HepG2 (cell line): ENCODE data around the gene SF3B6. TPM values are rescaled to one million over a fixed set of nuclear protein-coding genes. Genes with fewer than 3 reads are reported as not detected.

Source experiments
- E2F5 ChIP-seq: sonication (generic); formaldehyde crosslinking; conservative IDR thresholded peaks from 2 replicates; pipeline ENCODE4 v1.4.0; 2020; ENCODE audit warnings: missing genetic modification reagents
- ETS1 ChIP-seq: sonication (generic); formaldehyde crosslinking; IDR thresholded peaks from 2 replicates; pipeline ENCODE4 v1.4.0; 2020; ENCODE audit warnings: missing genetic modification reagents
- IKZF5 ChIP-seq: IDR thresholded peaks from 2 replicates; pipeline ENCODE4 v1.6.1; 2018; ENCODE audit warnings: missing genetic modification reagents, mild to moderate bottlenecking, missing compliant biosample characterization
- NR1H2 ChIP-seq: sonication (generic); formaldehyde crosslinking; IDR thresholded peaks from 2 replicates; pipeline ENCODE4 v1.8.1; 2022; ENCODE audit warnings: low read depth, missing genetic modification reagents, borderline replicate concordance
- RELA ChIP-seq: sonication (generic); formaldehyde crosslinking; IDR thresholded peaks from 2 replicates; pipeline ENCODE4 v1.4.0; 2020; ENCODE audit warnings: missing genetic modification reagents
- RFX3 ChIP-seq: IDR thresholded peaks from 2 replicates; pipeline ENCODE4 v1.6.1; 2016; ENCODE audit warnings: missing biosample characterization, missing genetic modification reagents
- SPEN ChIP-seq: sonication (generic); formaldehyde crosslinking; IDR thresholded peaks from 2 replicates; pipeline ENCODE4 v1.5.1; 2020; ENCODE audit warnings: low read depth, mild to moderate bottlenecking, missing genetic modification reagents
- ZBTB14 ChIP-seq: sonication (generic); formaldehyde crosslinking; IDR thresholded peaks from 2 replicates; pipeline ENCODE4 v1.4.0; 2020; ENCODE audit warnings: missing genetic modification reagents
- ZFP36L2 ChIP-seq: sonication (generic); formaldehyde crosslinking; IDR thresholded peaks from 2 replicates; pipeline ENCODE4 v1.4.0; 2020; ENCODE audit warnings: missing genetic modification reagents
- ZFP82 ChIP-seq: sonication (generic); formaldehyde crosslinking; IDR thresholded peaks from 2 replicates; pipeline ENCODE4 v1.5.1; 2020; ENCODE audit warnings: mild to moderate bottlenecking, missing genetic modification reagents, borderline replicate concordance
- ZNF44 ChIP-seq: sonication (generic); formaldehyde crosslinking; IDR thresholded peaks from 2 replicates; pipeline ENCODE4 v1.5.1; 2020; ENCODE audit warnings: mild to moderate bottlenecking, missing genetic modification reagents
- ZNF7 ChIP-seq: IDR thresholded peaks from 2 replicates; pipeline ENCODE4 v1.6.1; 2016; ENCODE audit warnings: missing biosample characterization, missing genetic modification reagents
- polyA plus RNA-seq, 8 experiments: library from polyadenylated mRNA; depleted of rRNA in 3 of 8; stranded (reverse) in 7 of 8; unstranded in 1 of 8; fragments of >200 nt; fragmentation: Illumina TruSeq in 4 of 8; extraction: Trizol in 4 of 8; gene quantifications; 2 replicates each; pipeline versions ENCODE4 v1.2.1 to v1.2.3, GENCODE V29; 2011 to 2016; ENCODE audit warnings: low read depth in 4 of 8, missing spikeins in 1 of 8, mixed read lengths in 1 of 8; ENCODE audit not compliant: insufficient read depth in 1 of 8
- total RNA-seq, 5 experiments: library from RNA; depleted of rRNA; stranded (reverse); fragments of >200 nt; fragmentation: Illumina TruSeq; extraction: Trizol; gene quantifications; 2 replicates each; pipeline ENCODE4 v1.2.3, GENCODE V29; 2016; ENCODE audit warnings: low read depth in 1 of 5
- TF ChIP-seq, protein P1 (sequence below): IDR thresholded peaks from 2 replicates; pipeline ENCODE4 v1.6.1; 2016; ENCODE audit warnings: missing biosample characterization, missing genetic modification reagents, low read depth
- TF ChIP-seq, protein P2 (sequence below): sonication (generic); formaldehyde crosslinking; IDR thresholded peaks from 2 replicates; pipeline ENCODE4 v1.5.1; 2020; ENCODE audit warnings: missing genetic modification reagents, mild to moderate bottlenecking, borderline replicate concordance
- TF ChIP-seq, protein P3 (sequence below): sonication (generic); formaldehyde crosslinking; conservative IDR thresholded peaks from 2 replicates; pipeline ENCODE4 v1.4.0; 2020; ENCODE audit warnings: missing genetic modification reagents

The SF3B6 gene
- total and polyA plus RNA-seq, 2 of the 13 experiments (the other 11 are each of a cell fraction or from before 2014, with no cell fraction given) = 177 to 182 TPM

GRCh38 chr2:24084386-24085199, 8.5 kb upstream of the SF3B6 start, which contains the start of gene TP53I3 (continued):
- no peak for TF ChIP-seq E2F5 (CRISPR knock-in tag)
- peak; percentile 81 for TF ChIP-seq IKZF5 (CRISPR knock-in tag)
- peak; percentile 79 for TF ChIP-seq SPEN (CRISPR knock-in tag)
- peak; percentile 93 for TF ChIP-seq NR1H2 (CRISPR knock-in tag)
- TF ChIP-seq ZBTB14 (CRISPR knock-in tag) = no peak
- peak; percentile 76; the same call in 1 of the 2 replicates for TF ChIP-seq ETS1 (CRISPR knock-in tag)
- 0 out of 2 replicates have a peak, but pooled peaks have one; percentile 27 for TF ChIP-seq ZFP36L2 (CRISPR knock-in tag)
- TF ChIP-seq ZFP82 (CRISPR knock-in tag) = peak; percentile 88; the same call in 1 of the 2 replicates
- no peak; the same call in 1 of the 2 replicates for TF ChIP-seq ZNF7 (CRISPR knock-in tag)
- TF ChIP-seq, protein P1, sequence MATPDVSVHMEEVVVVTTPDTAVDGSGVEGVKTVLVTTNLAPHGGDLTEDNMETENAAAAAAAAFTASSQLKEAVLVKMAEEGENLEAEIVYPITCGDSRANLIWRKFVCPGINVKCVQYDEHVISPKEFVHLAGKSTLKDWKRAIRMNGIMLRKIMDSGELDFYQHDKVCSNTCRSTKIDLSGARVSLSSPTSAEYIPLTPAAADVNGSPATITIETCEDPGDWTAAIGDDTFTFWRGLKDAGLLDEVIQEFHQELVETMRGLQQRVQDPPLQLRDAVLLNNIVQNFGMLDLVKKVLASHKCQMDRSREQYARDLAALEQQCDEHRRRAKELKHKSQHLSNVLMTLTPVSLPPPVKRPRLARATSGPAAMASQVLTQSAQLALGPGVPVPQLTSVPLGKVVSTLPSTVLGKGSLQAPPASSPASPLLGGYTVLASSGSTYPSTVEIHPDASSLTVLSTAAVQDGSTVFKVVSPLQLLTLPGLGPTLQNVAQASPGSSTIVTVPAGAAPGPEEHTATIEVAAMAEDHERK (CRISPR knock-in tag) = no peak
- TF ChIP-seq, protein P2, sequence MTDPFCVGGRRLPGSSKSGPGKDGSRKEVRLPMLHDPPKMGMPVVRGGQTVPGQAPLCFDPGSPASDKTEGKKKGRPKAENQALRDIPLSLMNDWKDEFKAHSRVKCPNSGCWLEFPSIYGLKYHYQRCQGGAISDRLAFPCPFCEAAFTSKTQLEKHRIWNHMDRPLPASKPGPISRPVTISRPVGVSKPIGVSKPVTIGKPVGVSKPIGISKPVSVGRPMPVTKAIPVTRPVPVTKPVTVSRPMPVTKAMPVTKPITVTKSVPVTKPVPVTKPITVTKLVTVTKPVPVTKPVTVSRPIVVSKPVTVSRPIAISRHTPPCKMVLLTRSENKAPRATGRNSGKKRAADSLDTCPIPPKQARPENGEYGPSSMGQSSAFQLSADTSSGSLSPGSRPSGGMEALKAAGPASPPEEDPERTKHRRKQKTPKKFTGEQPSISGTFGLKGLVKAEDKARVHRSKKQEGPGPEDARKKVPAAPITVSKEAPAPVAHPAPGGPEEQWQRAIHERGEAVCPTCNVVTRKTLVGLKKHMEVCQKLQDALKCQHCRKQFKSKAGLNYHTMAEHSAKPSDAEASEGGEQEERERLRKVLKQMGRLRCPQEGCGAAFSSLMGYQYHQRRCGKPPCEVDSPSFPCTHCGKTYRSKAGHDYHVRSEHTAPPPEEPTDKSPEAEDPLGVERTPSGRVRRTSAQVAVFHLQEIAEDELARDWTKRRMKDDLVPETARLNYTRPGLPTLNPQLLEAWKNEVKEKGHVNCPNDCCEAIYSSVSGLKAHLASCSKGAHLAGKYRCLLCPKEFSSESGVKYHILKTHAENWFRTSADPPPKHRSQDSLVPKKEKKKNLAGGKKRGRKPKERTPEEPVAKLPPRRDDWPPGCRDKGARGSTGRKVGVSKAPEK (CRISPR knock-in tag) = no peak
- TF ChIP-seq RFX3 (CRISPR knock-in tag) = peak; percentile 4; the same call in 1 of the 2 replicates
- TF ChIP-seq, protein P3, sequence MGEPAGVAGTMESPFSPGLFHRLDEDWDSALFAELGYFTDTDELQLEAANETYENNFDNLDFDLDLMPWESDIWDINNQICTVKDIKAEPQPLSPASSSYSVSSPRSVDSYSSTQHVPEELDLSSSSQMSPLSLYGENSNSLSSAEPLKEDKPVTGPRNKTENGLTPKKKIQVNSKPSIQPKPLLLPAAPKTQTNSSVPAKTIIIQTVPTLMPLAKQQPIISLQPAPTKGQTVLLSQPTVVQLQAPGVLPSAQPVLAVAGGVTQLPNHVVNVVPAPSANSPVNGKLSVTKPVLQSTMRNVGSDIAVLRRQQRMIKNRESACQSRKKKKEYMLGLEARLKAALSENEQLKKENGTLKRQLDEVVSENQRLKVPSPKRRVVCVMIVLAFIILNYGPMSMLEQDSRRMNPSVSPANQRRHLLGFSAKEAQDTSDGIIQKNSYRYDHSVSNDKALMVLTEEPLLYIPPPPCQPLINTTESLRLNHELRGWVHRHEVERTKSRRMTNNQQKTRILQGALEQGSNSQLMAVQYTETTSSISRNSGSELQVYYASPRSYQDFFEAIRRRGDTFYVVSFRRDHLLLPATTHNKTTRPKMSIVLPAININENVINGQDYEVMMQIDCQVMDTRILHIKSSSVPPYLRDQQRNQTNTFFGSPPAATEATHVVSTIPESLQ (CRISPR knock-in tag) = no peak; the same call in 1 of the 2 replicates
- TF ChIP-seq RELA (CRISPR knock-in tag) = no peak
- no peak; the same call in 1 of the 2 replicates for TF ChIP-seq ZNF44 (CRISPR knock-in tag)
